ENCODE results near the gene ESRRG. TPM values are rescaled to one million over a fixed set of nuclear protein-coding genes. Genes with fewer than 3 reads are reported as not detected.

ESRRG gene
- total and polyA plus RNA-seq, 2 donors (not counting 1 experiment from before 2014, with no cell fraction given) = 0.15 to 0.83 TPM

DNA sequence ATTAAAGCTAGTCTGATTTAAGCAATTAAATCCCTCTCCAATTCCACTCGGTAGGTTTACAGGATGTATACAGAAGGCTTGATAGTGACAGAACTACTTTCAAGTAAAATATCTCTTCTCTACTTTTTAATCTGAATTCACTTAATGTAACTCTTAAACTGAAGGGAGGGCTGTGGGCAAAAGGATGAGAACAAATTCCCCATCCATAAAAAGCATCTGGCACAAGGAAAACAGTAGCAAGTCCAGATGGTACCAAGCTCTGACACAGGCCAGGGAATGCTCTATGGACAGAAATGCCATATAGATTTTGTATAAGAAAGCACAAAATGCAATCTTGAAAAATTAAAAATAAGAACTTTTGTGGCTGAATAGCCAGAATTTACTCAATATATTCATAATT, 246.9 kb downstream of the ESRRG start:
- TF ChIP-seq CTCF (conservative IDR thresholded peaks at IDR 0.05 in 1 of 2, IDR thresholded peaks at IDR 0.05 in 1 of 2; ENCODE audit: low read depth in 1 of 2, low read length in 2 of 2) (no peak), EZH2 (IDR thresholded peaks at IDR 0.05; ENCODE audit: low read length, missing control alignments) (no peak)
- H4K20me1 ChIP-seq (ENCODE audit: control insufficient read depth, extremely low read depth, insufficient read depth, low read length) = no peaks in the 10 kb centered on the region
- no peaks in the 10 kb centered on the region for H3K27me3 ChIP-seq (ENCODE audit: control insufficient read depth, insufficient read depth, low read length)
- no peaks in the 10 kb centered on the region for H3K36me3 ChIP-seq (ENCODE audit: control insufficient read depth, insufficient read depth, low read length)
- no peak overlapping the region for H3K4me2 ChIP-seq (ENCODE audit: extremely low read depth, insufficient read depth, low read length)
- H3K4me3 ChIP-seq (replicated peaks in 1 of 4; ENCODE audit: control extremely low read depth in 1 of 4, insufficient read depth in 1 of 4, low read depth in 3 of 4, low read length in 4 of 4) = no peak overlapping the region
- no peak overlapping the region for H3K9ac ChIP-seq (ENCODE audit: insufficient read depth, low read length)
- no peaks in the 10 kb centered on the region for H3K9me3 ChIP-seq (ENCODE audit: control insufficient read depth, insufficient read depth, low read depth, low read length)
- DNase-seq (ENCODE audit: low read depth in 2 of 2) = no peak
- no peaks in the 10 kb centered on the region for H3K4me1 ChIP-seq (ENCODE audit: control insufficient read depth, extremely low read depth, insufficient read depth, low read length)
- no peak overlapping the region for H2AFZ ChIP-seq (ENCODE audit: low read length)
- no peak overlapping the region for H3K27ac ChIP-seq (ENCODE audit: insufficient read depth, low read length)
- H3K79me2 ChIP-seq (ENCODE audit: control insufficient read depth, insufficient read depth, low read length) = no peaks in the 10 kb centered on the region

DNA sequence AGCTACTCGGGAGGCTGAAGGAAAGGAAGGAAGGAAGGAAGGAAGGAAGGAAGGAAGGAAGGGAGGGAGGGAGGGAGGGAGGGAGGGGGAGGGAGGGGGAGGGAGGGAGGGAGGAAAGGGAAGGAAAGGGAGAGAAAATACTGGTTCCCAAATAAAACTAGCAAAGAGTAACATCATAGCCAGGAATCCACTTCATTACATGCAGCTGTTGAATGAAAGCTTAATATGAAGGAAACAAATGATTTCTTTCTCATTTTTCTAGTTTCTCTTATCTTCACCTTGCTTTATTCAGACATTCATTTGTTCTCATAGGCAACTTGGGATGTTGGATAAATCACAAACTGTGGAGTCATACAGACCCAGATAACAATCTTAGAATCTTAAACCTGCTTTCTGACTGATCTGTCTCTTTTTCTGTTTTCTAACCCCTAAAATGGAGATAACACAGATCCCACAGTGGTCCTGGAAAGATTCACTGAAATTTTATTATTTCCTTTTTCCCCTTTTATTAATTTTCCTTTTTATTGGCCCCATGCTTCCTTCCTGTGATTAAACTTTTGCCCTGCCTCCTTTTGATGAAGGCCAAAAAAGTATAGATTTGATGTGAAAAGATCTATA, 247.5 kb downstream of the ESRRG start:
- Histone ChIP-seq H3K9ac (ENCODE audit: insufficient read depth, low read length) (no peak overlapping the region), H4K20me1 (ENCODE audit: control insufficient read depth, extremely low read depth, insufficient read depth, low read length) (no peaks in the 10 kb centered on the region), H3K27ac (ENCODE audit: insufficient read depth, low read length) (no peak overlapping the region), H3K27me3 (ENCODE audit: control insufficient read depth, insufficient read depth, low read length) (no peaks in the 10 kb centered on the region), H3K9me3 (ENCODE audit: control insufficient read depth, insufficient read depth, low read depth, low read length) (no peaks in the 10 kb centered on the region), H3K4me1 (ENCODE audit: control insufficient read depth, extremely low read depth, insufficient read depth, low read length) (no peaks in the 10 kb centered on the region), H3K4me2 (ENCODE audit: extremely low read depth, insufficient read depth, low read length) (no peak overlapping the region), H2AFZ (ENCODE audit: low read length) (no peak overlapping the region), H3K36me3 (ENCODE audit: control insufficient read depth, insufficient read depth, low read length) (no peaks in the 10 kb centered on the region), H3K79me2 (ENCODE audit: control insufficient read depth, insufficient read depth, low read length) (no peaks in the 10 kb centered on the region), H3K4me3 (replicated peaks in 1 of 4; ENCODE audit: control extremely low read depth in 1 of 4, insufficient read depth in 1 of 4, low read depth in 3 of 4, low read length in 4 of 4) (no peak overlapping the region)
- no peak for TF ChIP-seq EZH2 (IDR thresholded peaks at IDR 0.05; ENCODE audit: low read length, missing control alignments)
- no peak for TF ChIP-seq CTCF (conservative IDR thresholded peaks at IDR 0.05 in 1 of 2, IDR thresholded peaks at IDR 0.05 in 1 of 2; ENCODE audit: low read depth in 1 of 2, low read length in 2 of 2)
- DNase-seq (ENCODE audit: low read depth in 2 of 2) = no peak

DNA sequence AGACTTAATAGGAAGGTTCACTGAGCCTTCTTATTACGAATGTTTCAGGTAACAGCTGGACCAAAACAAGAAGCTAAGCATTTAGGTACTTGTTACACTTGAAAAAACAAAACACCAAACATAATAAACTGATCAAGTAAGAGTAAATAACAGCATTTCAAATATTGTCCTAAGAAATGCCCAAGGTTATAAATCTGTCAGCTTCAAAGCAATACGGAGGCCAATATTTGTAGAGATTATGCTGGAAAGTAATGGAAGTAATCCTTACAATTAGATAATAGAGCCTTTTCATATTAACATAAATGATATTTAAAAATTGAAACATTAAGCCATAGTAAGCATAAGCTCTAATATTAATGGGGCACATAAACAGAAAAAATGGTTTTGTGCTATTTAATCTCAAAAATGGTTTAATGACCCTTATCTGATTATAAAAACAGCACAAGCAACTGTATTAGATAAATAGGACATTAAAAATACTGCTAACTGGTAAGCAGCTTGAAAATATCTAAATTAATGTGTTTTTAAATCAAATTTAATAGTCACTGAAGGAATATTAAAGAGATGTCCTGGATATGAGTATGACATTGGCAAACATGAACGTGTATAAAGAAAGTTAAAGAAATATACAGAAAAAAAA, 256.9 kb downstream of the ESRRG start:
- Histone ChIP-seq H2AFZ (ENCODE audit: low read length) (no peak overlapping the region), H3K36me3 (ENCODE audit: control insufficient read depth, insufficient read depth, low read length) (no peaks in the 10 kb centered on the region), H3K27ac (ENCODE audit: insufficient read depth, low read length) (no peak overlapping the region), H4K20me1 (ENCODE audit: control insufficient read depth, extremely low read depth, insufficient read depth, low read length) (no peaks in the 10 kb centered on the region), H3K27me3 (ENCODE audit: control insufficient read depth, insufficient read depth, low read length) (no peaks in the 10 kb centered on the region), H3K9ac (ENCODE audit: insufficient read depth, low read length) (no peak overlapping the region), H3K4me2 (ENCODE audit: extremely low read depth, insufficient read depth, low read length) (no peak overlapping the region), H3K4me1 (ENCODE audit: control insufficient read depth, extremely low read depth, insufficient read depth, low read length) (peaks cover 12% of the 10 kb centered on the region), H3K4me3 (replicated peaks in 1 of 4; ENCODE audit: control extremely low read depth in 1 of 4, insufficient read depth in 1 of 4, low read depth in 3 of 4, low read length in 4 of 4) (no peak overlapping the region), H3K9me3 (ENCODE audit: control insufficient read depth, insufficient read depth, low read depth, low read length) (no peaks in the 10 kb centered on the region), H3K79me2 (ENCODE audit: control insufficient read depth, insufficient read depth, low read length) (no peaks in the 10 kb centered on the region)
- DNase-seq (ENCODE audit: low read depth in 2 of 2) = no peak
- TF ChIP-seq CTCF (conservative IDR thresholded peaks at IDR 0.05 in 1 of 2, IDR thresholded peaks at IDR 0.05 in 1 of 2; ENCODE audit: low read depth in 1 of 2, low read length in 2 of 2) (no peak), EZH2 (IDR thresholded peaks at IDR 0.05; ENCODE audit: low read length, missing control alignments) (no peak)

Measured in fibroblast of lung (primary cell).